Measurements from ENCODE around the gene KIF18B. TPM values are rescaled to one million over a fixed set of nuclear protein-coding genes. Genes with fewer than 3 reads are reported as not detected.

The KIF18B gene
- total and polyA plus RNA-seq, 10 of the 15 experiments (the other 5 are each of a cell fraction or from before 2014, with no cell fraction given) = 2.8 to 46.2 (median 20.5) TPM

DNA sequence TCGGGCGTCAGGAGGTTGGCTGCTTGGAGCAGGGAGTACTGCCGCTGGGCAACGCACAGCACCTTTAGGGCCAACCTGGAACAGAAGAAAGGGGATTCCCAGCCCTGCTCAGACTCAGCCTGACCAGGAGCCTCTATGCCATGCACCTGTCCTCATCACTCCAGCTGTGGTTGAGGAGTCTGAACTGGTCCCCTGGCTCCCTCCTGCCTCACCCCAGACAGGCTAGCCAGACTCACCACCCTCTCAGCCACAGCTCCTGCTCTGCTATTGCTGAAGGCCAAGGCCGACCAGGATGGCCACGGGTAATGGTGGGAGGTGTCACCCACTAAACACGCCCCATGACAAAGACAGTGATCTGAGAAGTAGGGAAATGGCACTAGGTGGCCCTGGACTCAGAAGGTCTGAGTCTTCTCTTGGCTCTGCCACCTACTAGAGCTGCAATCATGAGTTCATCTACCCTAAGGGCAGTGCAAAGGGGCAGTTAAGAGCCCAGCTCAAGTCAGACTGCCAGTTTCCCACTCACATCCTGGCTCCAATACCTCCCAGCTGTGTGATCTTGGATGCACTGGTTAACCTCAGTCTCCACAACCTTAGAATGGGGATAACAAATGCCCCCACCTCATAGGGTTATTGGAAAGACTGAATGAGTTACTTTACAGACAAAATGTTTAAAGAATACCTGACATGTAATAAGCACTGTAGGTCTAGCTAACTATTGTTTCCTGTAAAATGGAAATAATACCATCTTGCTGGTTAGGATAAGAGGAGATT lies 18.4 kb downstream of the KIF18B start (continued):
- TF ChIP-seq, protein P1, sequence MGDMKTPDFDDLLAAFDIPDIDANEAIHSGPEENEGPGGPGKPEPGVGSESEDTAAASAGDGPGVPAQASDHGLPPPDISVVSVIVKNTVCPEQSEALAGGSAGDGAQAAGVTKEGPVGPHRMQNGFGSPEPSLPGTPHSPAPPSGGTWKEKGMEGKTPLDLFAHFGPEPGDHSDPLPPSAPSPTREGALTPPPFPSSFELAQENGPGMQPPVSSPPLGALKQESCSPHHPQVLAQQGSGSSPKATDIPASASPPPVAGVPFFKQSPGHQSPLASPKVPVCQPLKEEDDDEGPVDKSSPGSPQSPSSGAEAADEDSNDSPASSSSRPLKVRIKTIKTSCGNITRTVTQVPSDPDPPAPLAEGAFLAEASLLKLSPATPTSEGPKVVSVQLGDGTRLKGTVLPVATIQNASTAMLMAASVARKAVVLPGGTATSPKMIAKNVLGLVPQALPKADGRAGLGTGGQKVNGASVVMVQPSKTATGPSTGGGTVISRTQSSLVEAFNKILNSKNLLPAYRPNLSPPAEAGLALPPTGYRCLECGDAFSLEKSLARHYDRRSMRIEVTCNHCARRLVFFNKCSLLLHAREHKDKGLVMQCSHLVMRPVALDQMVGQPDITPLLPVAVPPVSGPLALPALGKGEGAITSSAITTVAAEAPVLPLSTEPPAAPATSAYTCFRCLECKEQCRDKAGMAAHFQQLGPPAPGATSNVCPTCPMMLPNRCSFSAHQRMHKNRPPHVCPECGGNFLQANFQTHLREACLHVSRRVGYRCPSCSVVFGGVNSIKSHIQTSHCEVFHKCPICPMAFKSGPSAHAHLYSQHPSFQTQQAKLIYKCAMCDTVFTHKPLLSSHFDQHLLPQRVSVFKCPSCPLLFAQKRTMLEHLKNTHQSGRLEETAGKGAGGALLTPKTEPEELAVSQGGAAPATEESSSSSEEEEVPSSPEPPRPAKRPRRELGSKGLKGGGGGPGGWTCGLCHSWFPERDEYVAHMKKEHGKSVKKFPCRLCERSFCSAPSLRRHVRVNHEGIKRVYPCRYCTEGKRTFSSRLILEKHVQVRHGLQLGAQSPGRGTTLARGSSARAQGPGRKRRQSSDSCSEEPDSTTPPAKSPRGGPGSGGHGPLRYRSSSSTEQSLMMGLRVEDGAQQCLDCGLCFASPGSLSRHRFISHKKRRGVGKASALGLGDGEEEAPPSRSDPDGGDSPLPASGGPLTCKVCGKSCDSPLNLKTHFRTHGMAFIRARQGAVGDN (IDR thresholded peaks at IDR 0.05) = no peak
- TF ChIP-seq, protein P2, sequence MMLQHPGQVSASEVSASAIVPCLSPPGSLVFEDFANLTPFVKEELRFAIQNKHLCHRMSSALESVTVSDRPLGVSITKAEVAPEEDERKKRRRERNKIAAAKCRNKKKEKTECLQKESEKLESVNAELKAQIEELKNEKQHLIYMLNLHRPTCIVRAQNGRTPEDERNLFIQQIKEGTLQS (IDR thresholded peaks at IDR 0.05; ENCODE audit: borderline replicate concordance, extremely low read depth, low read depth, low read length) = no peak
- TF ChIP-seq, protein P3, sequence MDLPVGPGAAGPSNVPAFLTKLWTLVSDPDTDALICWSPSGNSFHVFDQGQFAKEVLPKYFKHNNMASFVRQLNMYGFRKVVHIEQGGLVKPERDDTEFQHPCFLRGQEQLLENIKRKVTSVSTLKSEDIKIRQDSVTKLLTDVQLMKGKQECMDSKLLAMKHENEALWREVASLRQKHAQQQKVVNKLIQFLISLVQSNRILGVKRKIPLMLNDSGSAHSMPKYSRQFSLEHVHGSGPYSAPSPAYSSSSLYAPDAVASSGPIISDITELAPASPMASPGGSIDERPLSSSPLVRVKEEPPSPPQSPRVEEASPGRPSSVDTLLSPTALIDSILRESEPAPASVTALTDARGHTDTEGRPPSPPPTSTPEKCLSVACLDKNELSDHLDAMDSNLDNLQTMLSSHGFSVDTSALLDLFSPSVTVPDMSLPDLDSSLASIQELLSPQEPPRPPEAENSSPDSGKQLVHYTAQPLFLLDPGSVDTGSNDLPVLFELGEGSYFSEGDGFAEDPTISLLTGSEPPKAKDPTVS (IDR thresholded peaks at IDR 0.05; ENCODE audit: low read depth, low read length) = no peak
- no peak for TF ChIP-seq MTA3 (IDR thresholded peaks at IDR 0.05; ENCODE audit: borderline replicate concordance, low read length)
- no peak for TF ChIP-seq HDAC2 (IDR thresholded peaks at IDR 0.05)

Data from GM12878 (cell line).